DMS114 treated with DMSO at 0.1 percent for 48 hours (cell line): ENCODE measurements around the gene LCE2B.
A peak's percentile ranks its signal among the peaks of the same experiment; 100 is the strongest.

Experiments
- DNase-seq: peaks from one replicate; lab custom pipeline; 2025; ENCODE audit not compliant: unreplicated experiment; lab: John Stamatoyannopoulos, UW

Gene LCE2B

DNA sequence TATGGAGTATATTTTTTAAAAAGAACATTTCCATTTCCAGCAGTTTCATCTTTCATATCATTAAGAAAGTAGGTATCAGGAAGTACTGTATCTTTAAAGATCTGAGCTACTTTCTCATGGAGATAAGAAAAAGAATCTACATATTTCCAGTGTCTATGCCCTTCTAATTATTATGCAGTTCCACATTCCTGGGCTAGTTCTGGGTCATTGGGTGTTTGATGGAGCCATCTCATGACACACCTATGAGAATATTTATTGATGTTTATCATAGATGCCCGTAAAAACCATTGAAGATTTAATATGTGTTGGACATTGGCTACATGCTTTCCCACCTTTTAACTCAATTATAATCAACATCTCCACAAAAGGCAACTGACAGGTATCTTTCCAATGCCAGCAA is 43.1 kb downstream of the LCE2B start:
- DNase-seq, result no peak

DNA sequence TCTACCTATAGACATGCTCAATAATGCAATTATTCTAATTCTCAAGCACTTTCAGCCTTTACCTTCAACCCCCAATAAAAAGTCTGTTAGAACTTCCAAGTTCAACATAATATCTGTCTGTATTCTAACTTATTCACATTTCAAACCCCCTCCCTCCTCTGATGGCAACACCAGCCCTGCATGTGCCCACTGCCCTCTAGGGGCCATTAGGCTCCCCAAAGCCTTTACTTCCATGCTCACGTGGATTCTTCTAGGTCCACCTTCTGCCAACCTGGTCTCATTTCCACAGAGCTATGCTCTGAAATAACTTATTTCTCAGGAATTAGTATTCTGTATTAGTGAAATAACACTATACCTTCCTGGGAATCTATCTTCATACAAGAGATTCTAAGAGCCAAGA is 49.7 kb downstream of the LCE2B start:
- DNase-seq, result peak; percentile 7
